ENCODE measurements around the gene ZNF787. TPM values are rescaled to one million over a fixed set of nuclear protein-coding genes. Genes with fewer than 3 reads are reported as not detected.
A peak's percentile ranks its signal among the peaks of the same experiment; 100 is the strongest.

The ZNF787 gene
- total and polyA plus RNA-seq, 2 of the 13 experiments (the other 11 are each of a cell fraction or from before 2014, with no cell fraction given): 15.1 to 42.8 TPM

DNA sequence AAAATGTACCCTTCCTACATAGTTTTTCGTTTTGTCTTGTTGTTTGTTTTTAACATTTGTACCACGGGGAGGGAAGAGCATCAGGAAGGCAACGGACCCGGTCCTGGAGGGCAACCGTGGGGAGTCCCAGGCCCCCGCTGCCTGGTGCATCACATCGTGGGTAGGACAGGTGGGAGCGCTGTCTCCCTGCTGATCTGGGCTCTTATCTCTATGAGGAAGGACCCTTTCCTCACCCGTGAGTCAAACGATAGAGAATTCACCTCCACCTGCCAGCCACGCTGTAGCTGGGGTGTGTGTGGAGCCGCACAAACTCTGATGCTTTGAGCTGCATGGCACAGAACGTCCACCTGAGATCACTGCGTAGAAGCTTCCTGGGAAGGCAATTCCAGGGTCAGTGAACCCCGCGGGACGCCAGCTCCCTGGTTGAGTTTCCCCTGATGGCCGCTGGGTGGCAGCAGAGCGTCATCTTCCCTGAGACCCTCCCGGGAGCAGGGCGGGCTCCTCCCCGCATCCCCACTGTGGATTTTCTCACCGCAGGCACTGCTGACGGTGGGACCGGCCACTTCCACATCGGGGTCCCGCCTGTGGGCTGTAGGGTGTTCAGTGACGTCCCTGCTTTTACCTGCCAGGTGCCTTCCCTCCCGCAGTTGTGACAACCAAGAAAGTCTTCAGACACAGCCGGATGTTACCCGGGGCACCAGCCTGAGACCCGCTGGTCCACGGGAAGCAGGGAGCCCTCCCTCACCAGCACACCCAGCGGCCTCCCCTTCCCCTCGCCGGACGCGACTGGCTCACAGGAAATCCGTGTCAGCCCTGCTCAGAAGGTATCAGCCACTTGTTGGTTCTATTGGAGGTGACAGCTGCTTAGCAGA lies 54.7 kb downstream of the ZNF787 start (continued):
- TF ChIP-seq, protein P1, sequence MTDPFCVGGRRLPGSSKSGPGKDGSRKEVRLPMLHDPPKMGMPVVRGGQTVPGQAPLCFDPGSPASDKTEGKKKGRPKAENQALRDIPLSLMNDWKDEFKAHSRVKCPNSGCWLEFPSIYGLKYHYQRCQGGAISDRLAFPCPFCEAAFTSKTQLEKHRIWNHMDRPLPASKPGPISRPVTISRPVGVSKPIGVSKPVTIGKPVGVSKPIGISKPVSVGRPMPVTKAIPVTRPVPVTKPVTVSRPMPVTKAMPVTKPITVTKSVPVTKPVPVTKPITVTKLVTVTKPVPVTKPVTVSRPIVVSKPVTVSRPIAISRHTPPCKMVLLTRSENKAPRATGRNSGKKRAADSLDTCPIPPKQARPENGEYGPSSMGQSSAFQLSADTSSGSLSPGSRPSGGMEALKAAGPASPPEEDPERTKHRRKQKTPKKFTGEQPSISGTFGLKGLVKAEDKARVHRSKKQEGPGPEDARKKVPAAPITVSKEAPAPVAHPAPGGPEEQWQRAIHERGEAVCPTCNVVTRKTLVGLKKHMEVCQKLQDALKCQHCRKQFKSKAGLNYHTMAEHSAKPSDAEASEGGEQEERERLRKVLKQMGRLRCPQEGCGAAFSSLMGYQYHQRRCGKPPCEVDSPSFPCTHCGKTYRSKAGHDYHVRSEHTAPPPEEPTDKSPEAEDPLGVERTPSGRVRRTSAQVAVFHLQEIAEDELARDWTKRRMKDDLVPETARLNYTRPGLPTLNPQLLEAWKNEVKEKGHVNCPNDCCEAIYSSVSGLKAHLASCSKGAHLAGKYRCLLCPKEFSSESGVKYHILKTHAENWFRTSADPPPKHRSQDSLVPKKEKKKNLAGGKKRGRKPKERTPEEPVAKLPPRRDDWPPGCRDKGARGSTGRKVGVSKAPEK (CRISPR knock-in tag; IDR thresholded peaks at IDR 0.05; ENCODE audit: borderline replicate concordance): 0 out of 2 replicates have a peak, but pooled peaks have one; percentile 38
- TF ChIP-seq HOXA7 (CRISPR knock-in tag; IDR thresholded peaks at IDR 0.05) (no peak), AGO1 (IDR thresholded peaks at IDR 0.05; ENCODE audit: low read depth, low read length, poor library complexity, severe bottlenecking) (peak; percentile 26), MBD4 (IDR thresholded peaks at IDR 0.05; ENCODE audit: borderline replicate concordance, low read length) (no peak), RAD21 (CRISPR knock-in tag; IDR thresholded peaks at IDR 0.05) (peak; percentile 77), RXRA (CRISPR knock-in tag; IDR thresholded peaks at IDR 0.05) (peak; percentile 95), ZNF768 (CRISPR knock-in tag; IDR thresholded peaks at IDR 0.05) (peak; percentile 41; the same call in 1 of the 2 replicates), ZNF598 (CRISPR knock-in tag; IDR thresholded peaks at IDR 0.05; ENCODE audit: borderline replicate concordance) (0 out of 2 replicates have a peak, but pooled peaks have one; percentile 70), SALL1 (CRISPR knock-in tag; IDR thresholded peaks at IDR 0.05) (peak; percentile 46; the same call in 1 of the 2 replicates), YY1 (IDR thresholded peaks at IDR 0.05; ENCODE audit: insufficient read depth, insufficient replicate concordance, low read depth, low read length) (peak; percentile 42), ZNF343 (CRISPR knock-in tag; IDR thresholded peaks at IDR 0.05) (peak; percentile 28; the same call in 1 of the 2 replicates), ZFP41 (CRISPR knock-in tag; IDR thresholded peaks at IDR 0.05; ENCODE audit: borderline replicate concordance) (no peak)
- TF ChIP-seq, protein P2, sequence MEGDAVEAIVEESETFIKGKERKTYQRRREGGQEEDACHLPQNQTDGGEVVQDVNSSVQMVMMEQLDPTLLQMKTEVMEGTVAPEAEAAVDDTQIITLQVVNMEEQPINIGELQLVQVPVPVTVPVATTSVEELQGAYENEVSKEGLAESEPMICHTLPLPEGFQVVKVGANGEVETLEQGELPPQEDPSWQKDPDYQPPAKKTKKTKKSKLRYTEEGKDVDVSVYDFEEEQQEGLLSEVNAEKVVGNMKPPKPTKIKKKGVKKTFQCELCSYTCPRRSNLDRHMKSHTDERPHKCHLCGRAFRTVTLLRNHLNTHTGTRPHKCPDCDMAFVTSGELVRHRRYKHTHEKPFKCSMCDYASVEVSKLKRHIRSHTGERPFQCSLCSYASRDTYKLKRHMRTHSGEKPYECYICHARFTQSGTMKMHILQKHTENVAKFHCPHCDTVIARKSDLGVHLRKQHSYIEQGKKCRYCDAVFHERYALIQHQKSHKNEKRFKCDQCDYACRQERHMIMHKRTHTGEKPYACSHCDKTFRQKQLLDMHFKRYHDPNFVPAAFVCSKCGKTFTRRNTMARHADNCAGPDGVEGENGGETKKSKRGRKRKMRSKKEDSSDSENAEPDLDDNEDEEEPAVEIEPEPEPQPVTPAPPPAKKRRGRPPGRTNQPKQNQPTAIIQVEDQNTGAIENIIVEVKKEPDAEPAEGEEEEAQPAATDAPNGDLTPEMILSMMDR (CRISPR knock-in tag; IDR thresholded peaks at IDR 0.05): peak; percentile 95
- TF ChIP-seq, protein P3, sequence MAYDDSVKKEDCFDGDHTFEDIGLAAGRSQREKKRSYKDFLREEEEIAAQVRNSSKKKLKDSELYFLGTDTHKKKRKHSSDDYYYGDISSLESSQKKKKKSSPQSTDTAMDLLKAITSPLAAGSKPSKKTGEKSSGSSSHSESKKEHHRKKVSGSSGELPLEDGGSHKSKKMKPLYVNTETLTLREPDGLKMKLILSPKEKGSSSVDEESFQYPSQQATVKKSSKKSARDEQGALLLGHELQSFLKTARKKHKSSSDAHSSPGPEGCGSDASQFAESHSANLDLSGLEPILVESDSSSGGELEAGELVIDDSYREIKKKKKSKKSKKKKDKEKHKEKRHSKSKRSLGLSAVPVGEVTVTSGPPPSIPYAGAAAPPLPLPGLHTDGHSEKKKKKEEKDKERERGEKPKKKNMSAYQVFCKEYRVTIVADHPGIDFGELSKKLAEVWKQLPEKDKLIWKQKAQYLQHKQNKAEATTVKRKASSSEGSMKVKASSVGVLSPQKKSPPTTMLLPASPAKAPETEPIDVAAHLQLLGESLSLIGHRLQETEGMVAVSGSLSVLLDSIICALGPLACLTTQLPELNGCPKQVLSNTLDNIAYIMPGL (CRISPR knock-in tag; IDR thresholded peaks at IDR 0.05; ENCODE audit: borderline replicate concordance in 1 of 2, low read depth in 1 of 2): 0 out of 4 replicates have a peak, but pooled peaks of 1 of the 2 experiments have one; percentile 59
- TF ChIP-seq, protein P4, sequence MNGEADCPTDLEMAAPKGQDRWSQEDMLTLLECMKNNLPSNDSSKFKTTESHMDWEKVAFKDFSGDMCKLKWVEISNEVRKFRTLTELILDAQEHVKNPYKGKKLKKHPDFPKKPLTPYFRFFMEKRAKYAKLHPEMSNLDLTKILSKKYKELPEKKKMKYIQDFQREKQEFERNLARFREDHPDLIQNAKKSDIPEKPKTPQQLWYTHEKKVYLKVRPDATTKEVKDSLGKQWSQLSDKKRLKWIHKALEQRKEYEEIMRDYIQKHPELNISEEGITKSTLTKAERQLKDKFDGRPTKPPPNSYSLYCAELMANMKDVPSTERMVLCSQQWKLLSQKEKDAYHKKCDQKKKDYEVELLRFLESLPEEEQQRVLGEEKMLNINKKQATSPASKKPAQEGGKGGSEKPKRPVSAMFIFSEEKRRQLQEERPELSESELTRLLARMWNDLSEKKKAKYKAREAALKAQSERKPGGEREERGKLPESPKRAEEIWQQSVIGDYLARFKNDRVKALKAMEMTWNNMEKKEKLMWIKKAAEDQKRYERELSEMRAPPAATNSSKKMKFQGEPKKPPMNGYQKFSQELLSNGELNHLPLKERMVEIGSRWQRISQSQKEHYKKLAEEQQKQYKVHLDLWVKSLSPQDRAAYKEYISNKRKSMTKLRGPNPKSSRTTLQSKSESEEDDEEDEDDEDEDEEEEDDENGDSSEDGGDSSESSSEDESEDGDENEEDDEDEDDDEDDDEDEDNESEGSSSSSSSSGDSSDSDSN (CRISPR knock-in tag; IDR thresholded peaks at IDR 0.05): 0 out of 2 replicates have a peak, but pooled peaks have one; percentile 21

Data from HepG2 (cell line).